Endometrial microvascular endothelial cells (primary cell): Measurements from ENCODE around the gene KCNN4. TPM values are rescaled to one million over a fixed set of nuclear protein-coding genes. Genes with fewer than 3 reads are reported as not detected.

Source experiments
- in situ Hi-C: cut with HindIII; loops from 2 replicates; pipeline ENCODE4 v1.10.0; 2017; ENCODE audit warnings: low sequenced_read_pairs, low pct_unique_long_range_greater_than_20kb; ENCODE audit errors: inconsistent ontology term
- total RNA-seq: library from RNA; depleted of rRNA; stranded (reverse); fragments of >200 nt; gene quantifications from one replicate; pipeline ENCODE4 v1.2.3, GENCODE V29; 2015; ENCODE audit errors: inconsistent ontology term

Gene KCNN4
- total RNA-seq, 1 donor from 2014 or later, result 17.4 TPM

DNA sequence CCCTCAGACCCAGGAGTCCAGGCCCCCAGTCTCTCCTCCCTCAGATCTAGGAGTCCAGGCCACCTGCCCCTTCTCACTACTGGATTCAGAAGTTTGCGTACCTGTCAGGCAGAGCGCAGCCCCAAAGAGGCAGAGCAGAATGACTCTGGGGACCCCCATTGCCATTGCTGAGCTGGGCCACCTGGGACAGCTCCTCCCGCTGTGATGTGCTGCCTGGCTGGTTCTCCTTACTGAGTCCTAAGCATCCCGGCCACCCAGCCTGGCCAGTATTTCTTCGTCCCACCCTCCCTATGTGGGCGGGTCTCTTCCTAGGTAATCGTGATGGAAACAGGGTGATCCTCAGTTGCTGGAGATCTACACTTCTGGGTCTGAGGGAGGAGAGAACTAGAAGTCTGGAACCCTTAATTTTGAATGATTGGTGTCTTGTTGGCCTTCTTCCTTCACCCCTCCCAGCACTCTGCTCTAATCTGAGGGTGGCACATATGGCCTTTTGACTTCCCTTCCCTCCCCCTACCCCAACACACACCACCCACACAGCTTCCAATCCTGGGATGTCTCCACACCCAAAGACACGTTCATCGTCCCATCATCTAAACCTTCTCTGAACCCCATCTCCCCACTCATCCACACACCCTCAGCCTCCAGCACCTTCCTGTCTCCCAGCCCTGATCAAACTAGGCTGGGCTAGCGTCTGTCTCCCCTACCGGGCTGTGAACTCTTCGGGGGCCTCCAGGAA, 21.6 kb upstream of the KCNN4 start, which contains the start of gene LYPD5:
Gene LYPD5 (minus strand): TSS at position 232 of the 736 bp plus-strand sequence. CDS start 67 bp downstream, at position 165.
- in situ Hi-C loops, result no loop called here

DNA sequence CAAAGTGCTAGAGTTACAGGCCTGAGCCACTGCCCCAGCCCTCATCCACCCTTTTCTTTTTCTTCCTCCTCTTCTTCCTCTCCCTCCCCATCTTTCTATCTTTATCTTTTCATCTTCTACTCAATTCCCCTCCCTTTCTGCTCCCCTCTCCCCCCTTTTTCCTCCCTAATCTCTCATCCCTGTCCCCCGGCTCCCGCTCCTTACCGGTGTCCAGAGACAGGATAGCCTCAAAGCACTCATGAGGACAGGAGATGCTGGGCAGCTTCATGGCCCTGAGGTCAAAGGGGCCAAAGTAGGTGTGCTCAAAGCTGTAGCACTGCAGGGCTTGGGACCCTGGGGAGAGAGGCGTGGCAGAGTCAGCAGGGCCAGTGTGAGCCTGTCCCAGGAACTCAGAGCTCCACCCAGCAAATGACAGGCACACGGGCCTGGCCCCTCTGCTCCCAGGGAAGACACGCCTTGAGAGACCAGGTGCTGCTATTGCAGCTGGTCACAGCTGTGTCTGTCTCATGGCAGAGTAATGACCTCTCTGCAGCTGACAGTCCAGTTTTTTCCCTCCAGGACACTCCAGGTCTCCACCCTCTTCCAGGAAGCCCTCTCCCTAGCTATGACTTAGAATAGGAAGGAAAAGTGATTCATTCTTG, 18.8 kb upstream of the KCNN4 start:
- in situ Hi-C loops, result no loop called here

DNA sequence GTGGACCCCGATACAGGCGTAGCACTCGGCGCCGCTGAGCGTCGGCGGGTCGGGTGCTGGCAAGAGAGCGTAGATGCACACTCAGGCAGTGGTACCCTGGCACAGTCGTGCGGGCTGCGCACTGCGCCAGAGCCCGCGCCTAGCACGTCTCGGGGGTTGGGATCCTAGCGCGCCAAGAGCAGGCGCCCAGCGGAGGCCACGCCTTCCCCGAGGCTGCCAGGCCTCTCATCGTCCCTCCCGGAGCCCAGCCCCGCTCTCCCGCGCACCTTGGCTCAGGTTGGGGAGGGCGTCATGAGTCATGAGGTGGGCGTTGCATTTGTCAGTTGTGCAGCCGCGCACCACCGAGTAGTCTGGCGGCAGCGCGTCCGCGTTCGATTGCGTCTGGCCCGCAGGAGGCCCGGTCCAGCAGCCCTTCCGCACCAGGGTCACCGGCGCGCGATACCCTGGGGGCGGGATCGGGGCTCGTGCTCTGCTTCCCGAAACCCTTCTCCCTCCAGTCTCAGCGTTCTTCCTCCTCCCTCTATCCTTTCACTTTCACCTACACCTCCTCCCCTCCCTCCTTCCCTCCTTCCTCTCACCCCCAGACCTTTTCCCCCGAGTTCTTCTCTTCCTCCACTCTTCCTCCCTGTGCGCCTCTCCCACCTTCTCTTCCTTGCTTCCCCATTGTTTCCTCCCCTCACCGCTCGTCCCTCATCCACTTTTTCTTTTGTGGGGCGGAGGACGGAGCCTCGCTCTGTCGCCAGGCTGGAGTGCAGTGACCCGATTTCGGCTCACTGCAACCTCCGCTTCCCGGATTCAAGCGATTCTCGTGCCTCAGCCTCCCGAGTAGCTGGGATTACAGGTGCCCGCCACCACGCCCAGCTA, 18.0 kb upstream of the KCNN4 start:
- in situ Hi-C loops, result no loop called here

DNA sequence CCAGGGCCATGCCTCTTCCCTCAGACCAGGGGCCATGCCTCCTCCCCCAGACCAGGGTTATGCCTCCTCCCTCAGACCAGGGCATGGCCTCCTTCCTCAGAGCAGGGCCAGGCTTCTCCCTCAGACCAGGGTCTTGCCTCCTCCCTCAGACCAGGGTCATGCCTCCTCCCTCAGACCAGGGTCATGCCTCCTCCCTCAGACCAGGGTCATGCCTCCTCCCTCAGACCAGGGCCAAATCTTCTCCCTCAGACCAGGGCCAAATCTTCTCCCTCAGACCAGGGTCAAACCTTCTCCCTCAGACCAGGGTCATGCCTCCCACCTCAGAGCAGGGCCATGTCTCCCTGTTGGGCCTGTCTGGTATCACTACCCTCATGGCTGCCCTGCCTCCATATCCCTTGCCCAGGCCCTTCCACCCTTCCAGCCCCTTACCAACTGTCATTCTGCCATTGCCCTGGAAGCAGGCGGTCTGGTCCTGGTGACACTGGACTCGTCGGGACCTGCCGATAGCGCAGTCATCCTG, 17.3 kb upstream of the KCNN4 start:
- in situ Hi-C loops, result no loop called here

DNA sequence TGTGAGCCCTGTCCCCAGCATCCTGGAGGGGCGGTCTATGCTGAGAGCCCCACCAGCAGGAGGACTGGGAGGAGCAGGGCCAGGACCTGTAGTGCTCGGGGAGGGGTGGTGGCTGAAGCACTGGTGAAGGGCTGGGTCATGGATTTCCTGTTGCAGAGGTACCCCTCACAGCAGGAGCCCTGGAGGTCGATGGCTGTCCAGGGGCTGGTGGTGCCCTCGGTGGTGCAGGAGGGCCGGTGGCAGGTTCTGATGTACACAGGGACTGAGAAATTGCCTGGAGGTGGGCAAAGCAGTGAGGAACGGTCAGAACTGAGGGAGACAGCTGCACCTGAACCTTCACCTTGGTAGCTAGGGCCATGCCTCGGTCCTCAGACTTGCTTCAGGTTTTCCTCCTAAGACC, 16.8 kb upstream of the KCNN4 start:
- in situ Hi-C loops, result no loop called here

DNA sequence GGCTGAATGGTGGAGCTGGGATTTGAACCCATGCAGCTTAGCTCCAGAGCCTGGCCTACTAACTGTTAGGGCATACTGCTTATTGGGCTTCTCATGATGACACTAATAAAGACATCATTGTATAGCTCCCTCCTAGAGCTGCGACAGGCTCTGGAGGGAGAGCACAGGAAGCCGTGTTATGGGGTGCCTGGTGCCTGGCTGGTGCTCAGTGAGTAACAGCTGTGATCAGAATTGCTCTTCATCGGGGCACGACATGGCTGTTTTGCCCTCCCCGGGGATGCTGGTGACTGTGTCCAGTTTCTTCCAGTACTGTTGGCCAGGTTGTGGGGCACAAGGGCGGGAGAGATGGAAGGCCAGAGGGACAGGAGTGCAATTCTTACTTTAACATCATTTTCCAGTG, 16.3 kb upstream of the KCNN4 start:
- in situ Hi-C loops, result no loop called here

DNA sequence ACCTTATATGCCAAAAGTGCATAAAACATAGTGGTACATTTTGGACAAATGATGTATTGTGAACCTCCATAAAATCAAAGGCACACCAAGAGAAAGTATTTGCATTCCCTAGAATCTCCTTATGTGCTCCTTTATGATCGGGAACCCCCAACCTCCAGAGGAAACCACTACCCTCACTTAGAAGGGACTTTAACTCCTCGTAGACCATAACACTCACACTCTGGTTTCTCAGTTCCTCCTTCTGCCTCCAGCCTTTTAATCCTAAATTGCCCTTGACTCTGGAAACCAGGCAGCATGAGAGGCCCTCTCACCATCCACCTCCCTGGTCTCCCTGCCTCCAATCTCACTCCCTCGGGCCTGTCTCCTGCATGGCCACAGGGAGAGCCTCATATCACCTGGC, 9.8 kb upstream of the KCNN4 start:
- in situ Hi-C loops, result no loop called here

DNA sequence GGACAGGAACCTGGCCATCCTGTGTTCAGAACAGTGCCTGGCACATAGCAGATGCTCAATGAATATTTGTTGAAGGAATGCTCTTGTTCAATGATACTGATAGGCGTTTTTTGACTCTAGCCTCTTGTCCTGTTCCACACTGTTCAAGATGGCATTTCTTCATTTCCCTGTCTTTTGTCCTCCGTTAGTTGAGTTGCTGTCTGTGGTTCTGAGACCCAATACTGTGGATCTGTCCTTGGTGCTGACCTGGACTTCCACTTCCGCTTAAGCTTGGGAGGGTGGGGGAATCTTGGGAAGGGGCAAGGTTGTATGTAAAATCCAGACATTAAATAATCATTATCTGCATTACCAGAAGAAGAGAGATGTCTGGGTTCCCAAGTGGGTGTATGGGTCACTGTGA, 8.3 kb upstream of the KCNN4 start:
- in situ Hi-C loops, result no loop called here

DNA sequence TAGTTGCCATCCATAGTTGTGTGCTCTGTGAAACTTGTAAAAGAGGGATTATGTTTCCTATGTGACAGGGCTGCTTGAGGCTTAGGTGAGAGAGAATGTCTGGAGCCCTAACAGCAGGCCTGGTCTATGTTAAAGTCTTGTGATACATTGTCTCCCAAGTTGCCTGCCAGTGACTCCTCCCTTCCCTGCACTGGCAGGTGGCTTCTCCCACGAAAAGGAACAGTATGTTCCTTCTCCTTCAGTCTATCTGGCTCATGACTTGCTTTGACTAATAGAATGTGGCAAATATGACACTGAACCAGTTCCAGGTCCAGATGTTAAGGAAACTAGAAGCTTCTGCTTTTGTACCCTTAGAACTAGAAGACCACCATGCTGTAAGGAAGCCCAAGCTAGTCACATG, 5.9 kb upstream of the KCNN4 start:
- in situ Hi-C loops, result no loop called here

DNA sequence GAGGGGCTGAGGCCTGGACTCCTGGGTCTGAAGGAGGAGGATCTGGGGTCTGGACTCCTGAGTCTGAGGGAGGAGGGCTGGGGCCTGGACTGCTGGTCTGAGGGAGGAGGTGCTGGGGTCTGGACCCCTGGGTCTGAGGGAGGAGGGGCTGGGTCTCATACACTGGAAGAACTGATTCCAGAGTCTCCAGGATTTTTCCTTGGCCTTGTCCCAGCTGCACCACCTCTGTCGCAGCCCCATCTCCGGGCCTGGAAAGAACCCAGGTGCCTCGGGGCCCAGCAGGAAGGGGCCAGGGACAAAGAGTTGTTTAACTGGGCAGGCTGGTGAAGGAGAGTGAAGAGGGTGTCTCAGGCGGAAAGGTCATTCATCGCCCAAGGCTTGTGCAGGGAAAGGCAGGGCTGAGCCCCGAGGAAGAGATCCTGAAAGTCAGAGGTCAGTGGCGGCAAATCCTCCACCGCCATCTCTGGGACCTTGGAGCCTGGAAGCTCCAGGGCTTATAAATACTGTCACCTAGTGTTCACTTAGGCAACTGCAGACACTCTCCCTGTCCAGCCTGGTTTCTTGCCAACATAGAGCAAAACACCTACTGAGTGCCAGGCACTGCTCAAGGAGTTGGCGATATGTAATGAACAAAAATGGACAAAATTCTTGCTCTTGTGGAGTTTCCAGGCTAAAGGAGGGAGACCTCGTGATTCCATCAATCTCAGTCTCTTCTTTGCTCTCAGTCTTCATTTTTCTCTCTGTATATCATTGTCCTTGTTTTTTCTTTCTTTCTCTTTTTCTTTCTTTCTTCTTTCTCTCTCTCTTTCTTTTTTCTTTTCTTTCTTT, 4.4 kb upstream of the KCNN4 start:
- in situ Hi-C loops, result no loop called here

DNA sequence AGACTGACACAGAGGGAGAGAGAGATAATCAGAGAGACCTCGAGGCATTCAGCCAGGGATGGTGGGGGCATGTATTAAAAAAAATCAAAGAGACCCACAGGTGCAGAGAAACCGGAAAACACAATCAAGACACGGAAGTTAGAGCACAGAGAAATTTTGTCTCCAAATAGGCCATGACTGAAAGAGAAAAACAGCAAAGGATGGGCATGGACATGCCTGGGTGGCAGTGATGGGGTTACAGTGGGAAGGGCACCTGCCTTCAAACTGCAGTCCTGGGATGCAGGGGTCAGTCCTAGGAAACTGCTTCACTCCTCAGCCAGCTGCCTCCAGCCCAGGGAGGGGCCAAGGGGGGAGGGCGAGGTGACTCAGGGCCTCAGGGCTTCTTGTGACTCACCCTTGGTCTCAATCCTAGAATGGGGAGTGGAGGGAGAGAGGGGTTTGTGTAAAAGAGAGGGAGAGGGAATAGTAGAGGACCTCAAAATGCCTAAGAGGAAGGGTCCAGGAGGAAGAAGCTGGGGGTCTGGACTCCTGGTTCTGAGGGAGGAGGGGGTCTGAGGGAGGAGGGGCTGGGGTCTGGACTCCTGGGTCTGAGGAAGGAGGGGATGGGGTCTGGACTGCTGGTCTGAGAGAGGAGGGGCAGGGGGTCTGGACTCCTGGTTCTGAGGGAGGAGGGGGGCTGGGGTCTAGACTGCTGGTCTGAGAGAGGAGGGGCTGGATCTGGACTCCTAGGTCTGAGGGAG, 3.6 kb upstream of the KCNN4 start:
- in situ Hi-C loops, result no loop called here

DNA sequence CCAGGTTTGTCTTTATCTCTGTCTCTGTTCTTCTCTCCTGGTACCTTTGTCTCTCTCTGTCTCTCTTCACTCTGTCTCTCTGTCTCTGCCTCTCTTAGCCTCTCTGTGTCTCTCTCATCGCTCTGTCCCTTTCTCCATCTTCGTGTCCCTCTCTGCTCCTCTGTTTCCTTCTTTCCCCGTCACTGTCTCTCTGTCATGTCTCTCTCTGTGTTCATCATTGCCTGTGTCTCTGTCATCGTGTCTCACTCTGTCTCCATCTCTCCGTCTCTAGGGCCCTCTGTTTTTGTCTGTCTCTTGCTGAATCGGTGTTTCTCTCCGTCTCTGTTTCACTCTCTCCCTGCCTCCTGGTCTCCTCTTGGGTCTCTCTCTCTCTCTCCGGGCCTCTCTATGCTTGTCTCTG, 2.9 kb upstream of the KCNN4 start:
- in situ Hi-C loops, result no loop called here

DNA sequence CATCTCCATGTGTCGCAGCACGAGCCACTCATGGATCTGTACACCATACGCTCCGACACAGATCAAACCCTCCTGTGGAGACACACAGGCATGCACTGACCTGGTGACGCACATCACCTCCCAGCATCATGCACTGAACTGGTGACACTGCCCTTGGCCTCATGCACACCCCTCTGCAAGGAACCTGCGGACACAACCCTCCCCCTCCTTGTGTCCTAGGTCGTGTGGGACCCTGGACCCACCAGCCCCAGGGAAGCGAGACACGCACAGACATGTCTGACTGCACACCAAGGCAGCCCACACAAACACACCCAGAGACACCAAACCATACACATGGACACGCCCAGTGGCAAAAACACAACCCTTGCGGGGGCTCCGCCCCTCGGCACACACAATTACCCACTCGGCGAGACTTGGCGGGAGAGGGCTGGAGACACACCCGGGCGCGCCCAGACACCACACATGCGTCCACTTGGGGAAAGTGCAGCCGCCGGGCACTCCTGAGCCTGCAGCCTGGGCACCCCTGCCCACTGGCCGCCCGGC, 2.0 kb upstream of the KCNN4 start:
- in situ Hi-C loops, result no loop called here

DNA sequence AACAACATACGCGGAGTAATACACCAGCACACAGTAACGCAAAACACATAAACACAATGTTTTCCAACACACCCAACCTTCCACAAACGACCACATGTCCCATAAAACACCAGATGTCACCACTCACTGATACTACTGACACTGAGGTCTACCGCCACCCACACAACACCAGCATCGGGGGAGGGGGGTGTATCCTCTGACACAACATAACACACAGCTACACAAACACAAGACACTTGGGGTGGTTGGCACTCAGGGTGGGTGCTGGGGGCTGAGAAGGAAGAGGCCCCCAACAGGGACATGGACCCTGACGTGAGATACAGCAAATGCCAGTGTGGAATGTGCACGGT, 1.5 kb upstream of the KCNN4 start:
- in situ Hi-C loops, result no loop called here

DNA sequence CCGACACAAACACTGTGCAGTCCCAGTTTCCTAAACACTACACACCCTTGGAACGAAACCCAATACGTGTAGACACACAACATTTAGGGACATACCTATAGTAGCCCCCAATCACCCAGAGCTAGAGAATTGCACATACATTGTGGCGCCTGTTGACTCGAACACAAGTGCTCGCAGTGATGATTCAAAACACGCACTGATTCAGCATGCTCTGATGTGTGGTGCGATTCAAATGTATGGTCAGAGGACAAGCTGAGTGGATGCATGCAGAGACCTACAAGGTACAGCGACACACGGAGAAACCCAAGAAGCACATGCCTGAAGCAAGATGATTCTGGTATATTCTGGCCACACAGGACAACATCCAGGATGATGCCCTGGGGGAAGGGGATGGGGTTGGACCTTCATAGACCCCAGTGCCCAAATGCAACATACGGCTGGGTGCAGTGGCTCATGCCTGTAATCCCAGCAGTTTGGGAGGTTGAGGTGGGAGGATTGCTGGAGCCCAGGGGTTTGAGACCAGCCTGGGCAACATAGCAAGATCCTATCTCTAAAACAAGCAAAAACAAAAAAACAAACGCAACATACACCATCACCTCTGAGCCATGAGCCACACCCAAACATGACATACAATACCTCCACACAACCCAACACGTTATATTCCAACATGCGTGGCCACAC, 997 bp upstream of the KCNN4 start:
- in situ Hi-C loops, result no loop called here

DNA sequence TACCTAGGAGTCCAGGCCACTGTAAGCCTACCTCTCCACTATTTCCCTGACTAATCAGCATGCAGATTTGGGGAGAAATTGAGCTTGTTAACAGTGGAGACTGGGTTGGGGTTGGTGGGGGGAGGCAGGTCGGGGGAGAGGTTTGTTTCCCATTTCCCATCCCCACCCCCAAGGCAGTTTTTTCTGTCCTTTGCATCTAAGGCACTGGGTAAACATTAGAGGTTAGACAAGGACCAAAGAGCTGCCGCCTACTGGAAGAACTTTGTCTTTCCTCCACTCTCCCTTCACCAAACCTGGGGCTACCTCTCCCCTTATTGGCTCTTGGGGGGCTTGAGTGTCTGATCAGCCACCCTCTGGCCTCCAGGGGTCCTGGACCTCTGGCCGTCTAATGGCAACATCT, 953 bp downstream of the KCNN4 start:
- in situ Hi-C loops, result no loop called here

DNA sequence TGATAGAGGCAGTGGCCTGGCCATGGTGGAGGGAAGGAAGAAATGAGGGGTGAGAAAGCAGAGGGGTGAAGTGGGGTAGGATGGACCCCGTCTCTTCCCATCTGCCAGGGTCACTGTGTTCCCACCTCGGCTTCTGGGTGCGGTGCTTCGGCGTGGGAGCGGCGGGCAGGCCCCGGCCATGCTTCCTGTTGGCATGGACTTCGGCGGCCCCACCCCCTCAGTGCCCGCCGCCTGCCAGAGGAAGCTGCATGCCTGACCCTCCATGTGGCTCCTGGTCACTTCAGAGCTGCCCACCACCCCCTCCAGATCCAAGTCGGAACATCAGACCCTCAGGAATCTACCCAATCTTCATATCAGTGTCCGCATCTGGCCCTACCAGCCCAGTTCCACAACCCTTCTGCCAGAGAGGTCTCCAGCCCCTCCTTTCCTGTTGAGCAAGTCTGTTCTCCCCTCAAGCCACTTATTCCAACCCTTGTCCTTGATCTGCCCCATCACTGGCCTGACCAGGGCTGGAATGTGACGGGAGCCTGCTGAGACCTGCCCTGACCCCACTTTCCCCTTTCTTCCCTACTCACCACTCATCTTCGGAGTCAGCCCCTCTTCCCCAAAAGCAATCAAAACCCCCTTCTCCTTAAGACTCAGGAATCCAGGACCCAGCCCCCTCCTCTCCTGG, 1.5 kb downstream of the KCNN4 start:
- in situ Hi-C loops, result no loop called here
